Upper lobe of right lung (tissue), 1 donor: ENCODE data around the gene PRMT5. TPM values are rescaled to one million over a fixed set of nuclear protein-coding genes. Genes with fewer than 3 reads are reported as not detected.
A peak's percentile ranks its signal among the peaks of the same experiment; 100 is the strongest.
"Not testable (repeated sequence)": the region's sequence is repeated elsewhere in the genome, so short reads cannot be mapped to it uniquely, and the experiment has no call there.

Experiments used
- ATAC-seq: fragments of 200-7000 bp; cut with Tn5 transposase; one replicate; pipeline ENCODE4 v1.9.1; 2020; ENCODE audit warnings: mild to moderate bottlenecking, moderate library complexity
- DNase-seq: peaks from one replicate; pipeline ENCODE4 v3.0.0-alpha.2; 2020
- H3K27ac ChIP-seq: fragments of 200-600 bp; one replicate; pipeline ENCODE4 v1.8.0; 2022
- H3K27me3 ChIP-seq: fragments of 200-600 bp; one replicate; pipeline ENCODE4 v1.8.0; 2022; ENCODE audit warnings: mild to moderate bottlenecking
- H3K36me3 ChIP-seq: fragments of 200-600 bp; one replicate; pipeline ENCODE4 v1.8.0; 2022
- H3K4me1 ChIP-seq: fragments of 200-600 bp; one replicate; pipeline ENCODE4 v1.8.0; 2022
- H3K4me3 ChIP-seq: fragments of 200-600 bp; one replicate; pipeline ENCODE4 v1.8.0; 2022; ENCODE audit warnings: mild to moderate bottlenecking
- H3K9me3 ChIP-seq: fragments of 200-600 bp; one replicate; pipeline ENCODE4 v1.8.0; 2022
- intact Hi-C: fragments of 100-400 bp; cut with DNase I; formaldehyde crosslinking; loops from one replicate; pipeline ENCODE4 v1.11.0; 2022
- total RNA-seq: library from RNA; stranded (reverse); fragmentation: NEBNext Ultra II Directional; extraction: Animal tissue kit (Norgen Biotek cat#: 25700); gene quantifications from one replicate; pipeline ENCODE4 v1.2.1, GENCODE V29; 2021
- TF ChIP-seq, protein P1 (sequence below): fragments of 200-600 bp; IDR thresholded peaks from one replicate; pipeline ENCODE4 v1.8.0; 2022; ENCODE audit warnings: antibody characterized with exemption
- donor health status: DM: no; HTN: yes; CAD: no; lungs with severe emphysema.

PRMT5 gene
- total RNA-seq, 1 donor from 2014 or later = 38.9 TPM

DNA sequence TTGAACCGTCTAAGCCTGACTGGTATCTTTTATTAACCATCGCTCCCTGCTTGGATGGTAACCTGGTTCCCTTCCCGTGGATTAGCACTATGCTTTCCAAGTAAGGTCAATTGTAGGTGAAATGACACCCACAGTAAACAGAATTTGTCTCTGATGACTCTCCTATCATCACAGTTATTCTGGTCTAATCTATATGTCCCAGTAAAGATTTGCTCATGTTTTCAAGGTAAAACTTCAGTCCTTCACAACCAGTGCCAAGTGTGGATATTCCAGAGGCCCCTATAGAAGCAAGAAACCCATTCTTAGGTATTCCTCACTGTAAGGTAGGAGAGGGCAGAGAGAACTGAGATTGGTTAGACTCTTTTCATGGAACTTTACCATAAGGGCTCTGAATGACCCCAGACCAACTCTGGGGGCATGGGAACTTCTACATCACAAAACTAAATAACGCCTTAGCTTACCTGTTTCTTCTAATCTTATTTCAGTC lies 37.6 kb upstream of the PRMT5 start:
- Histone ChIP-seq H3K36me3 (peaks cover 10% of the 10 kb centered on the region), H3K4me1 (no peaks in the 10 kb centered on the region), H3K27me3 (no peaks in the 10 kb centered on the region), H3K27ac (no peak overlapping the region), H3K4me3 (no peak overlapping the region), H3K9me3 (no peaks in the 10 kb centered on the region)
- intact Hi-C loops = no loop called here
- ATAC-seq = no peak
- no peak for DNase-seq
- TF ChIP-seq, protein P1, sequence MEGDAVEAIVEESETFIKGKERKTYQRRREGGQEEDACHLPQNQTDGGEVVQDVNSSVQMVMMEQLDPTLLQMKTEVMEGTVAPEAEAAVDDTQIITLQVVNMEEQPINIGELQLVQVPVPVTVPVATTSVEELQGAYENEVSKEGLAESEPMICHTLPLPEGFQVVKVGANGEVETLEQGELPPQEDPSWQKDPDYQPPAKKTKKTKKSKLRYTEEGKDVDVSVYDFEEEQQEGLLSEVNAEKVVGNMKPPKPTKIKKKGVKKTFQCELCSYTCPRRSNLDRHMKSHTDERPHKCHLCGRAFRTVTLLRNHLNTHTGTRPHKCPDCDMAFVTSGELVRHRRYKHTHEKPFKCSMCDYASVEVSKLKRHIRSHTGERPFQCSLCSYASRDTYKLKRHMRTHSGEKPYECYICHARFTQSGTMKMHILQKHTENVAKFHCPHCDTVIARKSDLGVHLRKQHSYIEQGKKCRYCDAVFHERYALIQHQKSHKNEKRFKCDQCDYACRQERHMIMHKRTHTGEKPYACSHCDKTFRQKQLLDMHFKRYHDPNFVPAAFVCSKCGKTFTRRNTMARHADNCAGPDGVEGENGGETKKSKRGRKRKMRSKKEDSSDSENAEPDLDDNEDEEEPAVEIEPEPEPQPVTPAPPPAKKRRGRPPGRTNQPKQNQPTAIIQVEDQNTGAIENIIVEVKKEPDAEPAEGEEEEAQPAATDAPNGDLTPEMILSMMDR = no peak

DNA sequence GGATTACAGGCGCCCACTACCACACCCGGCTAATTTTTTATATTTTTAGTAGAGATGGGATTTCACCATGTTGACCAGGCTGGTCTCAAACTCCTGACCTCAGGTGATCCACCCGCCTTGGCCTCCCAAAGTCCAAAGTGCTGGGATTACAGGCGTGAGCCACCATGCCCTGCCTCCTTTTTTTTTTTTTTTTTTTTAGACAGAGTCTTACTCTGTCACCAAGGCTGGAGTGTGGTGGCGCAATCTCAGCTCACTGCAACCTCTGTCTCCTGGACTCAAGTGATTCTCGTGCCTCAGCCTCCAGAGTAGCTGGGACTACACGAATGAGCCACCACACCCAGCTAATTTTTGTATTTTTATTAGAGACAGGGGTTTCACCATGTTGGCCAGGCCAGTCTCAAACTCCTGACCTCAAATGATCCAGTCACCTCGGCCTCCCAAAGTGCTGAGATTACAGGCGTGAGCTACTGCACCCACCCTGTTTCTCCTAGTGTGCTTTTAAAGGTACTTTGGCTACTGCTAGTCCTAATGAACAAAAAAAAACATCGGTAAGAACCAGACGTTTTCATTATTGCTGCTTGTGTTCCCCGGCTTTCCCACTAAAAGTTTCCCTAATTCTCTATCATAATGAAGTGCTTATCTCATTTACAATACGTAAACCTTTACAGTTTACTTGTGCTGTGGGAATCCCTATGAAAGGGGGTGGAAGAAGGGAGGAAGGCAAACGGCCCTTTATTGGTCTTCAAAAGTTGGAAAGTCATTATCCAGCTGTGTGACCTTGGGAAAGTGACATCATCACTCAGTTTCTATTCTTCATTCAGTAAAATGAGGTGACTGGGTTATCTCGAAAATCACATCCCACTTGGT lies 37.0 kb upstream of the PRMT5 start:
- not testable (repeated sequence) for ATAC-seq

DNA sequence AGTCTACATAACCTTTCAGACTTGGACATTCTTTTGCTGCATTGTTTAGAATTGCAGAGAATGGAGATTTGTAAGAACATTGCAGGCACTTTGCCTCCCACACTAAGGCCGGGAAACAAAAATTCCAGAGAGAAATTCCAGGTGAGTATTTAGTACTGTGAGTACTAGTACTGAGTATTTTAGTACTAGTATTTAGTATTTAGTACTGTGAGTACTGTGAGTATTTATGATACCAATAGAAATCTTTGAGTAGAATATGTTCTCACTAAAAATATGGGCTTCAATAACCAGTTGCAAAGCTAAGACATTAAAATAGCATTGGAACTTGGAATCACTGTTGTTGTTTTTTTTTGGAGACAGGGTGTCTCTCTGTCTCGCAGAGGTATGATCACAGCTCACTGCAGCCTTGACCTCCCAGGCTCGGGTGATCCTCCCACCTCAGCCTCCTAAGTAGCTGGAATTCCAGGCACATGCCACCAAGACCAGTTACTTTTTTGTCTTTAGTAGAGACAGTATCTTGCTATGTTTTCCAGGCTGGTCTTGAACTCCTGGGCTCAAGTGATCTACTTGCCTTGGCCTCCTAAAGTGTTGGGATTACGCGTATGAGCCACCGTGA lies 33.0 kb upstream of the PRMT5 start:
- H3K9me3 ChIP-seq = no peaks in the 10 kb centered on the region
- no peaks in the 10 kb centered on the region for H3K4me1 ChIP-seq
- no peak for ATAC-seq
- DNase-seq = no peak
- TF ChIP-seq, protein P1 = no peak
- H3K4me3 ChIP-seq = no peak overlapping the region
- H3K36me3 ChIP-seq = no peaks in the 10 kb centered on the region
- H3K27me3 ChIP-seq = no peaks in the 10 kb centered on the region
- intact Hi-C loops = no loop called here
- no peak overlapping the region for H3K27ac ChIP-seq

More for the DNA sequence above, 37.0 kb upstream of the PRMT5 start:
- H3K27me3 ChIP-seq, H3K9me3 ChIP-seq, H3K27ac ChIP-seq, intact Hi-C loops, DNase-seq, H3K4me1 ChIP-seq, H3K4me3 ChIP-seq: not testable (repeated sequence)
- peaks cover 10% of the 10 kb centered on the region for H3K36me3 ChIP-seq

DNA sequence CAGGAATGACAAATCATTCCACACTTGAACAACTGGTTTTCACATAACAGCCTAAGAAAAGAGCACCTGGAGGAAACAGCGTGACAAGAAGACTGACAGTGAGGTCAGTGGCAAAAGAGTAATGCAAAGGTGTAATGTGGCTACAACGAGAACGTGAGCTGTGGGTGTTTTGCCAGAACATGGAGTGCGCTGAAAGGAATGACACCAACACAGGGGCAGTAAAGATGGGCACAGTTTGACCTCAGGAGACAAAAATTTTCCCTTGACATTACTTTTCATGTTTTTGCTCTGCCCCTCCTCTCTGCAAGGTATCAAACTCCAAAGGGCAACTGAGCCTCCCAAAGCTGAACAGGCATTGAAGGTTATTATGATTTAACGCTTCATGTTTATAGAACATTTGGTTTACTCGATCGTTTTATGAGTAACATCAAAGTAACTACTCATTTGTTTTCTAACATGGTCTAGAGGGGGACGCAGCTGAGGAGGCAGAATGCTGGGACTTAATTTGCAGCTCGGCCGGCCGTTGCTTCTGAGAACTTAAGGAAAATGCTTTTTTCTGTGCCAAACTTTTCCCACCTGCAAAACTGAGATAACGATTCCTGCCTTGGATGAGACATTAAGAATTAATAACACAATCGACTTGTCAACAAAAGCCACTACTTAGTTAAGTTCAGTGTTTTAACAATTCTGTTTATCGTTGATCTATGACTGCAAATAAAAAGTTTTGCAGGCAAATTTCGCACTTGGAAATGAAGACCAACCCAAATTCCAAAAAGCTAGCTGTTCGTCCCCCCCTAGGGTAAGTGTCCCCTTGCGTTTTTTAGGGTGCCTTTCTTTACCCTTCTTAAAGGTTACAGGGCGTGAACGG lies 26.8 kb upstream of the PRMT5 start:
- H3K4me3 ChIP-seq = peak overlapping the region; percentile 69
- no peaks in the 10 kb centered on the region for H3K27me3 ChIP-seq
- no peaks in the 10 kb centered on the region for H3K4me1 ChIP-seq
- H3K36me3 ChIP-seq = peaks cover 14% of the 10 kb centered on the region
- DNase-seq (no peak), ATAC-seq (no peak)
- intact Hi-C loops = no loop called here
- no peaks in the 10 kb centered on the region for H3K9me3 ChIP-seq
- TF ChIP-seq, protein P1 = no peak
- H3K27ac ChIP-seq = peak overlapping the region; percentile 94

DNA sequence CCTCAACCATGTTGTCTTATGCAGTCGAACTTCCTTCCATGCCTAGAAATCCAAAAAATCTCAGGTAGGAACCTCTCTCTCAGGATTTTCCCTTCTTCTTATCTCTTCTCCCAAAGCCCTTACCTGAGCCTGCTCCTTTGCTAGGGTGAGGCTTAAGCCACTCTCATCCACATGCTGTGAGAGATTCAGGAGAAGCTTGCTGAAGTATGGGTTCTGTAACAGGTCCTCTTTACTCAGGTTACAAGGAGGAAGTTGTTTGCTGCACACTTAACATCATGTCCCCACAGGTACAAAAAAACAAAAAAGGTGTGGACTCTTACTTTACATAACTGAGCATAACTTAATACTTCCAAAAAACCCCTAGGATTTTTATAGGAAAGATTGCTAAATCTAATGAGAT lies 23.2 kb upstream of the PRMT5 start:
- TF ChIP-seq, protein P1 = no peak
- ATAC-seq (peak; percentile 54), DNase-seq (no peak)
- intact Hi-C loops = no loop called here
- Histone ChIP-seq H3K27ac (peak overlapping the region; percentile 76), H3K27me3 (no peaks in the 10 kb centered on the region), H3K4me3 (no peak overlapping the region), H3K36me3 (peaks cover 31% of the 10 kb centered on the region), H3K4me1 (no peaks in the 10 kb centered on the region), H3K9me3 (no peaks in the 10 kb centered on the region)

DNA sequence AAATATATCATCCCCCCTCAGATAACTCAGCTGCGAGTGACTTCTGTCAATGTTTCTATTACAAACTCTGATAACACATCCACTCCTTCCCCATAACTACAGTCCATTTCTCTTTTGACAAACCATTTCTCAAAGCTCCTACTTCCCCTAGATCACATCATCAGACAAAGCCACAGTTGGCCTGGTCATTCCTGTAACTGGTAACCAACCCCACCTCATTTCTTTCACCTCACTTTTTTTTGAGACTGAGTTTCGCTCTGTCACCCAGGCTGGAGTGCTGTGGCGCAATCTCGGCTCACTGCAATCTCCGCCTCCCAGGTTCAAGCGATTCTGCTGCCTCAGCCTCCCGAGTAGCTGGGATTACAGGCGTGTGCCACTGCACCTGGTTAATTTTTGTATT lies 22.6 kb upstream of the PRMT5 start:
- DNase-seq (peak; percentile 80), ATAC-seq (peak; percentile 63)
- intact Hi-C loops, H3K27me3 ChIP-seq, H3K4me1 ChIP-seq, H3K9me3 ChIP-seq, H3K4me3 ChIP-seq: not testable (repeated sequence)
- Histone ChIP-seq H3K36me3 (peaks cover 37% of the 10 kb centered on the region), H3K27ac (peak overlapping the region; percentile 76)
